ENCODE measurements around the gene STON1.
"Not testable (repeated sequence)": the region's sequence is repeated elsewhere in the genome, so short reads cannot be mapped to it uniquely, and the experiment has no call there.

DNA sequence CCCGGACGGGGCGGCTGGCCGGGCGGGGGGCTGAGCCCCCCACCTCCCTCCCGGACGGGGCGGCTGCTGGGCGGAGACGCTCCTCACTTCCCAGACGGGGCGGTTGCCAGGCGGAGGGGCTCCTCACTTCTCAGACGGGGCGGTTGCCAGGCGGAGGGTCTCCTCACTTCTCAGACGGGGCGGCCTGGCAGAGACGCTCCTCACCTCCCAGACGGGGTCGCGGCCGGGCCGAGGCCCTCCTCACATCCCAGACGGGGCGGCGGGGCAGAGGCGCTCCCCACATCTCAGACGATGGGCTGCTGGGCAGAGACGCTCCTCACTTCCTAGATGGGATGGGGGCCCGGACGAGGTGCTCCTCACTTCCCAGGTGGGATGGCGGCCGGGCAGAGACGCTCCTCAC is 84.6 kb downstream of the STON1 start:
- not testable (repeated sequence) for TF ChIP-seq CTCF (conservative IDR thresholded peaks at IDR 0.05); ZFX (IDR thresholded peaks at IDR 0.05)
